ENCODE results near the gene FBXO46. TPM values are rescaled to one million over a fixed set of nuclear protein-coding genes. Genes with fewer than 3 reads are reported as not detected.

FBXO46 gene
- total and polyA plus RNA-seq, 2 of the 4 experiments (the other 2 are of a cell fraction) = 3.0 to 6.8 TPM

DNA sequence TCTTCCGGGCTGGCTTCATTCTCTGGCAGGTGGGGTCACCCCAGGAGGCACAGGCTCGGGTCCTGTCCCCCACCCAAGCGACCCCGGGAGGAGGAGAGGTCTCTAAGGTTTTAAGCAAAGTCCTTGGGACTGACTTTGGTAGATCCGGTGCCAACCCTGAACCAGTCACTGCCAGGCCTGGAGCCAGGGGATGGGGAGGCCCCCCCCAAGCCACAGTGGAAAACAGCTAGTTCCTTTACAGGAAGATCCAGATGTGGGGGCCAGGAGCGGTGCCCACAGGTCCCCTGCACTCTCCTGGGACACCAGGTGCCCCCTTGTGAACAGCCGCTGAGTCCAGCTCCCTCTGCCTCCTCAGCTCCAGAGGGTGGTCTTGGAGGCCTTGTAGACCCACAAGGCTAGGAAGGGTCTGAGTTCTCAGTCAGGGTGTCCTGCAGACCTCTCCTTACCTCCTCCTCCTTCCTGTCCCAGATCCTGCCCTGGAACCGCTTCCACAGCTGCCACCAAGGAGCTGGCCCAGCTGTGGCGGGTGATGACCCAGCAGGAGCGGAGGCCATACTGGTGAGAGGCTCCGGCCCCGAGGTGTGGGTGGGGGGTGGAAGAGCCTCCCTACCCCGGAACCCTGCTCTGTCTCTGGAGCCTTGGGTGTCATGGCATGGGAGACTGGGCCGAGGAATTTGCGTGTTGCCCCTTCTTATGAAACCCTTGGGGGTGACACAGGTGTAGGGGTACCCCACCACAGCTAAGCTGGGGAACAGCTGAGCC is 32.4 kb upstream of the FBXO46 start:
- WGBS, 2 experiments (ENCODE audit: extremely low coverage in 2 of 2, insufficient read length in 1 of 2) = 100% methylated on average over 4 of the region's 15 CpGs; no CpG with 5 or more reads in 1 of the 2 experiments
- H3K9ac ChIP-seq (ENCODE audit: low read depth, low read length) = no peak overlapping the region
- DNase-seq (no peak), ATAC-seq (ENCODE audit: low read depth) (no peak)
- H3K56ac ChIP-seq (ENCODE audit: extremely low read depth, insufficient read depth, low read length) = no peak overlapping the region
- no peak overlapping the region for H4K91ac ChIP-seq (ENCODE audit: insufficient read depth, low read depth, low read length)
- no peaks in the 10 kb centered on the region for H3K9me3 ChIP-seq (ENCODE audit: control insufficient read depth, insufficient read depth, low read length)
- no peak overlapping the region for H3K27ac ChIP-seq (ENCODE audit: insufficient read depth, low read length)
- no peak overlapping the region for H4K8ac ChIP-seq (ENCODE audit: low read depth in 2 of 2, low read length in 2 of 2)
- no peak overlapping the region for H3K14ac ChIP-seq (replicated peaks; ENCODE audit: low read depth, low read length)
- no peaks in the 10 kb centered on the region for H3K36me3 ChIP-seq (ENCODE audit: control insufficient read depth, insufficient read depth, low read length)
- no peak overlapping the region for H3K4me2 ChIP-seq (ENCODE audit: low read depth, low read length)
- H2BK5ac ChIP-seq (ENCODE audit: low read depth, low read length, poor library complexity, severe bottlenecking) = no peak overlapping the region
- in situ Hi-C loops (cut with MboI; ENCODE audit: low sequenced_read_pairs) = no loop called here
- intact Hi-C loops (cut with micrococcal nuclease) = no loop called here
- no peak overlapping the region for H3K23ac ChIP-seq (ENCODE audit: low read depth, low read length)
- H2AFZ ChIP-seq (replicated peaks; ENCODE audit: low read length, poor library complexity) = no peak overlapping the region
- H3K9me1 ChIP-seq (ENCODE audit: insufficient read depth, low read length) = no peaks in the 10 kb centered on the region
- no peak overlapping the region for H3K18ac ChIP-seq (ENCODE audit: low read depth, low read length)
- H2BK15ac ChIP-seq (ENCODE audit: low read depth, low read length) = no peak overlapping the region
- no peak overlapping the region; the same call in 1 of the 2 replicates for H2BK120ac ChIP-seq (ENCODE audit: low read depth, low read length)
- peaks cover 3% of the 10 kb centered on the region; the same call in 1 of the 2 replicates for H3K27me3 ChIP-seq (ENCODE audit: control insufficient read depth, insufficient read depth, low read length)
- POLR2A ChIA-PET (ENCODE audit: unreplicated experiment) = no interaction called here
- no peak overlapping the region for H3K4me3 ChIP-seq (ENCODE audit: insufficient read depth, low read depth, low read length)
- H3K4ac ChIP-seq (ENCODE audit: low read depth, low read length) = no peak overlapping the region
- H2AK9ac ChIP-seq (replicated peaks; ENCODE audit: low read depth, low read length, poor library complexity) = no peak overlapping the region
- H3K4me1 ChIP-seq (ENCODE audit: control insufficient read depth, insufficient read depth, low read length) = peaks cover 22% of the 10 kb centered on the region
- BruUV-seq (replicated peaks) = no TSS peak
- no peak overlapping the region for H2AK5ac ChIP-seq (ENCODE audit: low read depth, low read length)
- H3K79me1 ChIP-seq (ENCODE audit: low read depth in 1 of 2, low read length in 2 of 2) = peaks cover 0 to 20% of the 10 kb centered on the region in 2 experiments; a peak in 1 of 4 replicates
- CTCF ChIA-PET = no interaction called here
- H4K20me1 ChIP-seq (ENCODE audit: insufficient read depth, low read length) = no peaks in the 10 kb centered on the region
- dilution Hi-C loops (cut with HindIII; ENCODE audit: low sequenced_read_pairs, unreplicated experiment) = no loop called here
- no peak overlapping the region for H4K5ac ChIP-seq (ENCODE audit: low read depth, low read length)
- TF ChIP-seq NFE2L2 (IDR thresholded peaks at IDR 0.05; ENCODE audit: low read depth, low read length) (no peak), MAFK (IDR thresholded peaks at IDR 0.05; ENCODE audit: low read depth, low read length) (no peak), BHLHE40 (IDR thresholded peaks at IDR 0.05; ENCODE audit: low read depth, low read length) (no peak)
- no peak overlapping the region for H2BK20ac ChIP-seq (ENCODE audit: low read depth, low read length)

All from IMR-90 (cell line).